ENCODE data around the gene ZFYVE9.

- TF ChIP-seq CTCF (IDR thresholded peaks at IDR 0.05; ENCODE audit: low read length) (no peak), EZH2 (optimal IDR thresholded peaks at IDR 0.05; ENCODE audit: low read depth, low read length) (no peak), EZH2phosphoT487 (IDR thresholded peaks at IDR 0.05; ENCODE audit: low read length) (no peak)
Observed at GRCh38 chr1:52210044-52210443, 68.2 kb downstream of the ZFYVE9 start.

Measured in MM.1S (cell line).